ENCODE data around the gene WDR64. TPM values are rescaled to one million over a fixed set of nuclear protein-coding genes. Genes with fewer than 3 reads are reported as not detected.
"Not testable (repeated sequence)": the region's sequence is repeated elsewhere in the genome, so short reads cannot be mapped to it uniquely, and the experiment has no call there.

Gene WDR64
- total RNA-seq, 2 experiments from 2014 or later, result not detected

GRCh38 chr1:241808265-241808664, 156.2 kb downstream of the WDR64 start:
- intact Hi-C loops (cut with micrococcal nuclease), result no loop called here
- ChIA-PET POLR2A (no interaction called here), CTCF (no interaction called here)
- H3K36me3 Mint-ChIP-seq, result no peaks in the 10 kb centered on the region
- peaks cover 1% of the 10 kb centered on the region for H3K27me3 Mint-ChIP-seq
- H3K4me1 Mint-ChIP-seq (ENCODE audit: low read depth), result no peaks in the 10 kb centered on the region
- H3K9me3 Mint-ChIP-seq, result no peaks in the 10 kb centered on the region
- H3K4me3 Mint-ChIP-seq, result no peak overlapping the region
- no peak overlapping the region for H3K27ac Mint-ChIP-seq
- no peak for DNase-seq

- CTCF ChIA-PET, result no interaction called here
- DNase-seq, result no peak
- no peak overlapping the region for H3K4me3 Mint-ChIP-seq
- no peaks in the 10 kb centered on the region for H3K4me1 Mint-ChIP-seq (ENCODE audit: low read depth)
- POLR2A ChIA-PET, result no interaction called here
- intact Hi-C loops (cut with micrococcal nuclease), result no loop called here
- H3K9me3 Mint-ChIP-seq, result no peaks in the 10 kb centered on the region
- peaks cover 1% of the 10 kb centered on the region for H3K27me3 Mint-ChIP-seq
- no peak overlapping the region for H3K27ac Mint-ChIP-seq
- H3K36me3 Mint-ChIP-seq, result no peaks in the 10 kb centered on the region
Measured at GRCh38 chr1:241810769-241811405, 158.8 kb downstream of the WDR64 start.

- Mint-ChIP-seq H3K27me3 (peaks cover 1% of the 10 kb centered on the region), H3K4me1 (ENCODE audit: low read depth) (no peaks in the 10 kb centered on the region), H3K27ac (no peak overlapping the region), H3K4me3 (no peak overlapping the region), H3K36me3 (no peaks in the 10 kb centered on the region), H3K9me3 (no peaks in the 10 kb centered on the region)
- DNase-seq, result no peak
- ChIA-PET CTCF (interaction anchor here (0.7 to 1.3 kb wide), 2 partner anchors 185 to 203 kb away, joined by 4 to 5 read pairs; partner anchors contain the start of gene MAP1LC3C), POLR2A (no interaction called here)
- intact Hi-C loops (cut with micrococcal nuclease), result no loop called here
Measured at GRCh38 chr1:241813768-241814320, 161.8 kb downstream of the WDR64 start.

GRCh38 chr1:241816008-241816407, 163.9 kb downstream of the WDR64 start:
- Mint-ChIP-seq H3K4me3 (no peak overlapping the region), H3K9me3 (no peaks in the 10 kb centered on the region), H3K36me3 (no peaks in the 10 kb centered on the region), H3K27me3 (peaks cover 1% of the 10 kb centered on the region), H3K27ac (no peak overlapping the region), H3K4me1 (ENCODE audit: low read depth) (no peaks in the 10 kb centered on the region)
- intact Hi-C loops (cut with micrococcal nuclease), result no loop called here
- ChIA-PET CTCF (no interaction called here), POLR2A (no interaction called here)
- DNase-seq, result no peak

GRCh38 chr1:241817331-241817792, 165.3 kb downstream of the WDR64 start:
- no peak overlapping the region for H3K4me3 Mint-ChIP-seq
- H3K27me3 Mint-ChIP-seq, result no peaks in the 10 kb centered on the region
- no peak overlapping the region for H3K27ac Mint-ChIP-seq
- ChIA-PET CTCF (no interaction called here), POLR2A (no interaction called here)
- no peaks in the 10 kb centered on the region for H3K4me1 Mint-ChIP-seq (ENCODE audit: low read depth)
- DNase-seq, result no peak
- no peaks in the 10 kb centered on the region for H3K9me3 Mint-ChIP-seq
- no peaks in the 10 kb centered on the region for H3K36me3 Mint-ChIP-seq
- intact Hi-C loops (cut with micrococcal nuclease), result no loop called here

GRCh38 chr1:241817956-241818612, 166.0 kb downstream of the WDR64 start:
- no peak for DNase-seq
- Mint-ChIP-seq H3K27me3 (no peaks in the 10 kb centered on the region), H3K4me3 (no peak overlapping the region), H3K4me1 (ENCODE audit: low read depth) (no peaks in the 10 kb centered on the region), H3K9me3 (no peaks in the 10 kb centered on the region), H3K27ac (no peak overlapping the region), H3K36me3 (no peaks in the 10 kb centered on the region)
- intact Hi-C loops (cut with micrococcal nuclease), result no loop called here
- CTCF ChIA-PET, result no interaction called here
- POLR2A ChIA-PET, result no interaction called here

- no peaks in the 10 kb centered on the region for H3K9me3 Mint-ChIP-seq
- no peak overlapping the region for H3K27ac Mint-ChIP-seq
- CTCF ChIA-PET, result no interaction called here
- no peaks in the 10 kb centered on the region for H3K4me1 Mint-ChIP-seq (ENCODE audit: low read depth)
- POLR2A ChIA-PET, result no interaction called here
- H3K4me3 Mint-ChIP-seq, result no peak overlapping the region
- H3K36me3 Mint-ChIP-seq, result no peaks in the 10 kb centered on the region
- no peak for DNase-seq
- no peaks in the 10 kb centered on the region for H3K27me3 Mint-ChIP-seq
- intact Hi-C loops (cut with micrococcal nuclease), result no loop called here
Measured at GRCh38 chr1:241819340-241819866, 167.3 kb downstream of the WDR64 start.

- DNase-seq, result no peak
- intact Hi-C loops (cut with micrococcal nuclease), result no loop called here
- H3K27me3 Mint-ChIP-seq, result no peaks in the 10 kb centered on the region
- H3K4me3 Mint-ChIP-seq, result no peak overlapping the region
- CTCF ChIA-PET, result interaction anchor here (0.7 kb wide), 1 partner anchor 544 kb away, joined by 3 read pairs; no protein-coding TSS in a partner anchor
- H3K4me1 Mint-ChIP-seq (ENCODE audit: low read depth), result no peaks in the 10 kb centered on the region
- H3K27ac Mint-ChIP-seq, result no peak overlapping the region
- no peaks in the 10 kb centered on the region for H3K9me3 Mint-ChIP-seq
- POLR2A ChIA-PET, result no interaction called here
- H3K36me3 Mint-ChIP-seq, result no peaks in the 10 kb centered on the region
Measured at GRCh38 chr1:241821363-241821762, 169.3 kb downstream of the WDR64 start.

- H3K9me3 Mint-ChIP-seq, result no peaks in the 10 kb centered on the region
- H3K4me3 Mint-ChIP-seq, result no peak overlapping the region
- POLR2A ChIA-PET, result no interaction called here
- H3K36me3 Mint-ChIP-seq, result no peaks in the 10 kb centered on the region
- H3K27ac Mint-ChIP-seq, result no peak overlapping the region
- no peaks in the 10 kb centered on the region for H3K27me3 Mint-ChIP-seq
- CTCF ChIA-PET, result no interaction called here
- no peak for DNase-seq
- intact Hi-C loops (cut with micrococcal nuclease), result no loop called here
- H3K4me1 Mint-ChIP-seq (ENCODE audit: low read depth), result no peaks in the 10 kb centered on the region
Measured at GRCh38 chr1:241822846-241823245, 170.8 kb downstream of the WDR64 start.

- Mint-ChIP-seq H3K4me1 (ENCODE audit: low read depth) (no peaks in the 10 kb centered on the region), H3K27me3 (peaks cover 3% of the 10 kb centered on the region), H3K4me3 (no peak overlapping the region), H3K27ac (no peak overlapping the region), H3K36me3 (no peaks in the 10 kb centered on the region), H3K9me3 (no peaks in the 10 kb centered on the region)
- ChIA-PET CTCF (no interaction called here), POLR2A (no interaction called here)
- intact Hi-C loops (cut with micrococcal nuclease), result no loop called here
- no peak for DNase-seq
Measured at GRCh38 chr1:241823925-241824324, 171.8 kb downstream of the WDR64 start.

GRCh38 chr1:241825581-241825980, 173.5 kb downstream of the WDR64 start:
- intact Hi-C loops (cut with micrococcal nuclease), result no loop called here
- DNase-seq, result no peak
- ChIA-PET POLR2A (no interaction called here), CTCF (no interaction called here)
- no peak overlapping the region for H3K27ac Mint-ChIP-seq
- peaks cover 3% of the 10 kb centered on the region for H3K27me3 Mint-ChIP-seq
- H3K4me3 Mint-ChIP-seq, result no peak overlapping the region
- H3K9me3 Mint-ChIP-seq, result no peaks in the 10 kb centered on the region
- no peaks in the 10 kb centered on the region for H3K4me1 Mint-ChIP-seq (ENCODE audit: low read depth)
- no peaks in the 10 kb centered on the region for H3K36me3 Mint-ChIP-seq

GRCh38 chr1:241826613-241827012, 174.5 kb downstream of the WDR64 start:
- intact Hi-C loops (cut with micrococcal nuclease); H3K4me3 Mint-ChIP-seq; H3K9me3 Mint-ChIP-seq; DNase-seq; H3K27ac Mint-ChIP-seq; H3K4me1 Mint-ChIP-seq (ENCODE audit: low read depth); H3K27me3 Mint-ChIP-seq; CTCF ChIA-PET; POLR2A ChIA-PET; H3K36me3 Mint-ChIP-seq: not testable (repeated sequence)

- peaks cover 4% of the 10 kb centered on the region for H3K27me3 Mint-ChIP-seq
- CTCF ChIA-PET, result no interaction called here
- intact Hi-C loops (cut with micrococcal nuclease), result no loop called here
- H3K4me1 Mint-ChIP-seq (ENCODE audit: low read depth), result no peaks in the 10 kb centered on the region
- H3K36me3 Mint-ChIP-seq, result no peaks in the 10 kb centered on the region
- H3K9me3 Mint-ChIP-seq, result no peaks in the 10 kb centered on the region
- H3K27ac Mint-ChIP-seq, result no peak overlapping the region
- DNase-seq, result no peak
- no peak overlapping the region for H3K4me3 Mint-ChIP-seq
- POLR2A ChIA-PET, result no interaction called here
Measured at GRCh38 chr1:241827264-241827663, 175.2 kb downstream of the WDR64 start.

Data from activated CD4-positive, alpha-beta memory T cell treated with anti-CD3 and anti-CD28 coated beads for 36 hours (primary cell).